ENCODE data around the gene HERC3.

The HERC3 gene

DNA sequence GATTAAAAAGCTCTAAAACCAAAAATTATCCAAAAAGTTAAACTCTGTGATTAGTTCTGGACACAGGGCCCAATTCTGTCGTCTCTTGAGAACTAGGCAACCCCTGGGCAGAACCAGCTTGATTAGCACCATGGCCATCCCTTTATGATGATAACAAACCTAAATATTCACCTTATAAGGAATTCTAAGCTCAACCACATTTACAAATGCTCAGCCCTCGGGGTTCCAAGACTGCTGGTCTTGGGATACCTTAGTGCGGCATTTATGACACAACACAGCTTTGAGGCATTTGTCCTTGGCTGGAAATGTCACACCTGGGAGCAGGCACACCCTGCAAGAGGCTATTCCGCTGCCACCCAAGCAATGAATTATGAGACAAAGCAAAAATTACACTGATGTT, 132.9 kb downstream of the HERC3 start:
- peaks cover 16 to 89% (median 75%) of the 10 kb centered on the region in 5 donors for H3K4me1 ChIP-seq (ENCODE audit: control insufficient read depth in 5 of 5, insufficient read depth in 5 of 5, low read length in 5 of 5)
- peak overlapping the region; percentile 76 for H3K27ac ChIP-seq (ENCODE audit: low read depth, low read length)
- no peak overlapping the region for H3K9ac ChIP-seq (ENCODE audit: low read length in 5 of 5)
- H3K4me3 ChIP-seq (ENCODE audit: low read depth in 1 of 5, low read length in 5 of 5): no peak overlapping the region
- no peaks in the 10 kb centered on the region for H3K9me3 ChIP-seq (ENCODE audit: control insufficient read depth in 5 of 5, low read length in 5 of 5)
- H3K27me3 ChIP-seq (ENCODE audit: control insufficient read depth in 5 of 5, insufficient read depth in 4 of 5, low read length in 5 of 5): no peaks in the 10 kb centered on the region
- H3K36me3 ChIP-seq (ENCODE audit: control insufficient read depth in 5 of 5, insufficient read depth in 5 of 5, low read length in 5 of 5): peaks cover 14 to 68% (median 50%) of the 10 kb centered on the region in 5 donors

DNA sequence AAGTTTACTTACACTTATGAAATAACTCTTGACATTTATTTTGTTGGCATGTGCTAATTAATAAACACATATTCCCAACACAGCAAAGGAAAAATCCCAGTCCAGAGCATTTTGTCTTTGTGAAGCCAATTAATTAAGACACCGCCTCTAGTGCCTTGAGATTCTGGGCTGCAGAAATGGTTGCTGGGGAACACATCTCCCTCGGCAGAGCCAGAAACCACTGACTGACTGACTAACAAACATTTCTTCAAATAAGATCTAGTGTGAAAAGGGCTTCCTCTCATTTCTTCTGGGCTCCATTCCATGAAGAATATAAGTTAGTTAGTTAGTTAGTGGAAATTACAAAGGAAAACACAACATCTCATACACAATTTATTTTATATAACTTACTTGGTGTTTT, 133.7 kb downstream of the HERC3 start:
- Histone ChIP-seq H3K4me1 (ENCODE audit: control insufficient read depth in 5 of 5, insufficient read depth in 5 of 5, low read length in 5 of 5) (peaks cover 12 to 80% (median 67%) of the 10 kb centered on the region in 5 donors), H3K27me3 (ENCODE audit: control insufficient read depth in 5 of 5, insufficient read depth in 4 of 5, low read length in 5 of 5) (no peaks in the 10 kb centered on the region), H3K36me3 (ENCODE audit: control insufficient read depth in 5 of 5, insufficient read depth in 5 of 5, low read length in 5 of 5) (peaks cover 15 to 73% (median 59%) of the 10 kb centered on the region in 5 donors), H3K9ac (ENCODE audit: low read length in 5 of 5) (no peak overlapping the region), H3K4me3 (ENCODE audit: low read depth in 1 of 5, low read length in 5 of 5) (no peak overlapping the region), H3K9me3 (ENCODE audit: control insufficient read depth in 5 of 5, low read length in 5 of 5) (no peaks in the 10 kb centered on the region), H3K27ac (ENCODE audit: low read depth, low read length) (peak overlapping the region; percentile 76)

DNA sequence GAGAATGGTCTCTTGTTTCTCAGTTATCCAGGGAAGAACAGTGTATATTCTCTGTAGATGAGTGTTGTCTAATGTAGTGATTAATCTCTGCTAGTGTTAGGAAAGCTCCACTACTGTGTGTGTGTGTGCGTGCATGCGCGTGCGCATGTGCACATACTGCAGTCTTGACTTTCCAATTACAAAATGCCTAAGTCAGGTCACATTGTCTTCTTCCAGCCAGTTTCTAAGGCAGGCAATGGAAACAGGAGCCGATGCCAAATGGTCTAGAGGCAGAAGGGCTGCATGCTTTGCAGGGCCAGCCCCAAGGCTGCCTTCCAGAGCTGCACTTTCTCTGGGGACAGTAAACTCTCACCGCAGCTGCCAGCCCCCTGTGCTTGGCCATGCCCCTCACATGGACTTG, 135.9 kb downstream of the HERC3 start:
- Histone ChIP-seq H3K9me3 (ENCODE audit: control insufficient read depth in 5 of 5, low read length in 5 of 5) (no peaks in the 10 kb centered on the region), H3K4me3 (ENCODE audit: low read depth in 1 of 5, low read length in 5 of 5) (no peak overlapping the region), H3K36me3 (ENCODE audit: control insufficient read depth in 5 of 5, insufficient read depth in 5 of 5, low read length in 5 of 5) (peaks cover 22 to 78% (median 62%) of the 10 kb centered on the region in 5 donors), H3K27me3 (ENCODE audit: control insufficient read depth in 5 of 5, insufficient read depth in 4 of 5, low read length in 5 of 5) (no peaks in the 10 kb centered on the region), H3K4me1 (ENCODE audit: control insufficient read depth in 5 of 5, insufficient read depth in 5 of 5, low read length in 5 of 5) (peaks cover 6 to 63% (median 48%) of the 10 kb centered on the region in 5 donors), H3K9ac (ENCODE audit: low read length in 5 of 5) (peak overlapping the region in 1 of 5 donors; percentile 10), H3K27ac (ENCODE audit: low read depth, low read length) (peak overlapping the region; percentile 65)

DNA sequence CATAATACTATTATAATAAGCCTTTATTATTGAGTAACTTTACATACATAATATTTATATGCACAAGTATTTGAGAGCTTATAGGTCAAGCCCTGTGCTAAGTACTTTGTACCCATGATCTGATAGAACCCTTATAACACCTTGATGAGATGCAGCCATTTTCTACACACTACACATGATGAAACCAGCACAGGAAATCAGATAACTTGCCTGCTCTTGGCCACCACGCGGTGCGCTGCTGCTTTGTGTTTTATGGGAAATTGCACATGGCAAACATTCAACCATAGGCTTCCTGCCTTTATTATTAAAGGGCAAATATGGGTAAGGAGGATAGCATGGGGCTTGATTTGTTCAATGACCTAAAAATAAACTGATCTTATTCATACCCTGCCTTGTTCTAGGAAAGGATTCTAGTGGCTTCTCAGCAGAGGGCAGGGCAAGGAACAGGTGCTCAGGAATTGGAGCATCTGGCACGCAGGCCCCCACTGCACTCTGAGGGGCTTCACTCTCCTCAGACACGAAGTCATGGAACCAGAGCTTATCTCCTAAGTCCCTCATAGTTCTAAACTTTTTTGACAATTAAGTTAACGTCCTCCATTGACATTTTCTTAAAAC, 137.0 kb downstream of the HERC3 start:
- no peaks in the 10 kb centered on the region for H3K9me3 ChIP-seq (ENCODE audit: control insufficient read depth in 5 of 5, low read length in 5 of 5)
- H3K36me3 ChIP-seq (ENCODE audit: control insufficient read depth in 5 of 5, insufficient read depth in 5 of 5, low read length in 5 of 5): peaks cover 25 to 80% (median 59%) of the 10 kb centered on the region in 5 donors
- peaks cover 6 to 53% (median 39%) of the 10 kb centered on the region in 5 donors for H3K4me1 ChIP-seq (ENCODE audit: control insufficient read depth in 5 of 5, insufficient read depth in 5 of 5, low read length in 5 of 5)
- no peak overlapping the region for H3K9ac ChIP-seq (ENCODE audit: low read length in 5 of 5)
- H3K27ac ChIP-seq (ENCODE audit: low read depth, low read length): peak overlapping the region; percentile 65
- H3K4me3 ChIP-seq (ENCODE audit: low read depth in 1 of 5, low read length in 5 of 5): no peak overlapping the region
- H3K27me3 ChIP-seq (ENCODE audit: control insufficient read depth in 5 of 5, insufficient read depth in 4 of 5, low read length in 5 of 5): no peaks in the 10 kb centered on the region

DNA sequence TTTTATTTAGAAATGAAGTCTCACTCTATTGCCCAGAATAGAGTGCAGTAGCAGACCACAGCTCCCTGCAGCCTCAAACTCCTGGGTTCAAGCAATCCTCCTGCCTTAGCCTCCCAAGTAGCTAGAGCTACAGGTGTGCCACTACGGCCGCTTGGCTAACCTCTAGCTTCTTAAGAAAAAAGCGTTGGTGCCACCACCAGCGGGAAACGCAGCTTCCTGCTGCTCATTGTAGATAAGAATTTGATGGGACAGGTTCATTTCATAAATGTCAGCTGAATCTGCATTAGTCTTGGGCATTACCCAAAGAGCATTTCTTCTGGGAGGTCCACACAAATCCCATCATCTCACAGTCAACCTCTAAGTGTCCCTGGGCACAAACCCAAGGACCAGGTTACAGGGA, 138.5 kb downstream of the HERC3 start:
- H3K9ac ChIP-seq (ENCODE audit: low read length in 5 of 5): no peak overlapping the region
- no peaks in the 10 kb centered on the region for H3K27me3 ChIP-seq (ENCODE audit: control insufficient read depth in 5 of 5, insufficient read depth in 4 of 5, low read length in 5 of 5)
- H3K4me3 ChIP-seq (ENCODE audit: low read depth in 1 of 5, low read length in 5 of 5): no peak overlapping the region
- H3K4me1 ChIP-seq (ENCODE audit: control insufficient read depth in 5 of 5, insufficient read depth in 5 of 5, low read length in 5 of 5): peaks cover 6 to 56% (median 42%) of the 10 kb centered on the region in 5 donors
- H3K9me3 ChIP-seq (ENCODE audit: control insufficient read depth in 5 of 5, low read length in 5 of 5): no peaks in the 10 kb centered on the region
- no peak overlapping the region for H3K27ac ChIP-seq (ENCODE audit: low read depth, low read length)
- peaks cover 24 to 82% (median 59%) of the 10 kb centered on the region in 5 donors for H3K36me3 ChIP-seq (ENCODE audit: control insufficient read depth in 5 of 5, insufficient read depth in 5 of 5, low read length in 5 of 5)

DNA sequence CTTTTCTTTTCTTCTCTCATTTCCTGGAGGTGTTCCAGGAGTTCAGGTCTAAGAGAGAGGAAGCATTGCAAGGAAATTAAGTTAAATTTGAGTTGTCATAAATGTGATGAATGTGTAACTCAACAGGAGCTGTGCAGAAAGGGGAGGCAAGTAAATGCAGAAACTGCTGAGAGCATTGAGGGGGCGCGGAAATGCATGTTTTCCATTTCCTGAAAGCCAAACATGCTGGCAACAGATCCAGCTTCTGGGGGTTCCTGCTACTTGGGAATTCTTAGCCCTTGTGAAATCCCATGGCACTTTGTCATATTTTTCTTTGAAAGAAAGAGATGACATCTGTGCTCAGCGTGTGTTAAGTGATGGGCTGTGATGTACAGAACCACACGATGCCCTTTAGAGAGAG, 139.1 kb downstream of the HERC3 start:
- Histone ChIP-seq H3K27me3 (ENCODE audit: control insufficient read depth in 5 of 5, insufficient read depth in 4 of 5, low read length in 5 of 5) (no peaks in the 10 kb centered on the region), H3K9ac (ENCODE audit: low read length in 5 of 5) (no peak overlapping the region), H3K4me3 (ENCODE audit: low read depth in 1 of 5, low read length in 5 of 5) (no peak overlapping the region), H3K36me3 (ENCODE audit: control insufficient read depth in 5 of 5, insufficient read depth in 5 of 5, low read length in 5 of 5) (peaks cover 24 to 81% (median 59%) of the 10 kb centered on the region in 5 donors), H3K9me3 (ENCODE audit: control insufficient read depth in 5 of 5, low read length in 5 of 5) (no peaks in the 10 kb centered on the region), H3K4me1 (ENCODE audit: control insufficient read depth in 5 of 5, insufficient read depth in 5 of 5, low read length in 5 of 5) (peaks cover 6 to 62% (median 39%) of the 10 kb centered on the region in 5 donors), H3K27ac (ENCODE audit: low read depth, low read length) (no peak overlapping the region)

DNA sequence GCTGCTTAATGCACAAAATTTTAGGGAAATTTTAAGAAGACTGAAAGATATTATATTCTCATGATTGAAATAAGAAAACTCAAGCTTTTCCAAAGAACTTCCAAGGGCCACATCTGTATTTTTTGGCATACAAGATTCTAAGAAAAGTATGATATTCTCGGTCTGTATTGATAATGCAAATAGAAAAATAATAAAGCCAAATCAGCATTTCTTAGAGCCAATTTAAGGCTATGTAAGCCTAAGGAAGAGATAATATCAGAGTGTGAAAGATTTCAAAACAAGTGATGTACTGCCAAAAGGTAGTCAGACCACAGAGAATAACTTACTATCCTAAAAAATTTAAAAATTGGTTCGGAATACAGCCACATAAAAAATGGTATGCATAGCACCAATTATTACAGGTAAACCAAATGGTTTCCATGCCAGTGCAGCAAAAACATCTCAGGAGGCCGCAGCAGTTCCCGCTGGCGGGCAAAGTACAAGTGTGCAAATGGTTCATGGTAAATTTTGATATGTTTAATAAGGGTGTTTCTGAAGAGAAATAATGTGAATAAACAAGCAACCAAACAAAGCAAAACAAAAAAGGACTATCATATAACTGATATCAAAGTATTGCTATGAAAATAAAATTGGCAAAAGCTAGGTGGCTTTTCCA, 140.6 kb downstream of the HERC3 start:
- H3K36me3 ChIP-seq (ENCODE audit: control insufficient read depth in 5 of 5, insufficient read depth in 5 of 5, low read length in 5 of 5): peaks cover 19 to 80% (median 57%) of the 10 kb centered on the region in 5 donors

DNA sequence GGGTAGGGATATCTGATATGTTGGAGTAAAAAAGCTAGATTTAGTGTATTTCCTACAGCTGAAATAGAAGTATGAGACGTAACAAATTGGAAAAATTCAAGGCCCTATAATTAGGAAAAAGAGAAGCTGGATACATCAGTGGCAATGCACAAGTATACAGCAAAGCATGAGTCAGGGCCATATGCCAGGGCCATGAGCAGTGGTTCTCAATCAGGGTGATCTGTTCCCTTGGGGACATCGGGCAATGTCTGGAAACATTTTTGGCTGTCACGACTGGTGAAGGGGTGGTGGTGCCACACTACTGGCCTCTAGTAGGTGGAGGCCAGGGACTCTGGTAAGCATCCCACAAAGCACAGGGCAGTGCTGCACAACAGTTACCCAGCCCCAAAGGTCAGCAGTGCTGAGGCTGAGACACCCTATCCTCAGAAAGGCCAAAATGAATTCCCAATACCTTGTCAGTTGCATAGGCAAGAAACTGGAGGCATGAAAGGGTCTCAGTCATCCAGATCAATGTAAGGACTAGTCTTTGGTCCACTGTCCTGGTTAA, 142.2 kb downstream of the HERC3 start:
- Histone ChIP-seq H3K4me1 (ENCODE audit: control insufficient read depth in 5 of 5, insufficient read depth in 5 of 5, low read length in 5 of 5) (peaks cover 0 to 59% (median 28%) of the 10 kb centered on the region in 5 donors), H3K27me3 (ENCODE audit: control insufficient read depth in 5 of 5, insufficient read depth in 4 of 5, low read length in 5 of 5) (no peaks in the 10 kb centered on the region), H3K9ac (ENCODE audit: low read length in 5 of 5) (peak overlapping the region in 1 of 5 donors; percentile 23), H3K27ac (ENCODE audit: low read depth, low read length) (peak overlapping the region; percentile 57), H3K9me3 (ENCODE audit: control insufficient read depth in 5 of 5, low read length in 5 of 5) (no peaks in the 10 kb centered on the region), H3K36me3 (ENCODE audit: control insufficient read depth in 5 of 5, insufficient read depth in 5 of 5, low read length in 5 of 5) (peaks cover 22 to 83% (median 57%) of the 10 kb centered on the region in 5 donors), H3K4me3 (ENCODE audit: low read depth in 1 of 5, low read length in 5 of 5) (no peak overlapping the region)

More for the DNA sequence above, 140.6 kb downstream of the HERC3 start:
- no peak overlapping the region for H3K9ac ChIP-seq (ENCODE audit: low read length in 5 of 5)
- peaks cover 3 to 62% (median 35%) of the 10 kb centered on the region in 5 donors for H3K4me1 ChIP-seq (ENCODE audit: control insufficient read depth in 5 of 5, insufficient read depth in 5 of 5, low read length in 5 of 5)
- H3K27ac ChIP-seq (ENCODE audit: low read depth, low read length): no peak overlapping the region
- H3K27me3 ChIP-seq (ENCODE audit: control insufficient read depth in 5 of 5, insufficient read depth in 4 of 5, low read length in 5 of 5): no peaks in the 10 kb centered on the region
- no peaks in the 10 kb centered on the region for H3K9me3 ChIP-seq (ENCODE audit: control insufficient read depth in 5 of 5, low read length in 5 of 5)
- no peak overlapping the region for H3K4me3 ChIP-seq (ENCODE audit: low read depth in 1 of 5, low read length in 5 of 5)

DNA sequence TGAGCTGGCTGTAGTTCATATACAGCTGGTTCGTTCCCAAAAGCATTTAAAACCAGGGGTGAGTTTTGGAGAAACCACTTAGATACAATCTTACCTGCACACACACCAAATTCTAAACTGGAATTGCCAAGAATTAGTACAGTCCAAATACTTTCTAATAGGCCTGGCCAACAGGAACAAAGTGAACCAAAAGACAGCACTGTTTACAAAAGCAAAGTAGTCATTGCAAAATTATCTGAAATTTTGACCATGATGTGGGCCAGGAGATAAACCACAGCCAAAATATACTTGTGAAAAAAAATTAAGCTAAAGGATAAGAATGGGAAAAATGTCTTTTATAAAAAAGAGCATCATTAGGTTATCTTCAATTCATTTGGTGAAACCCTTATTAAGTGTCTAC, 143.3 kb downstream of the HERC3 start:
- Histone ChIP-seq H3K27me3 (ENCODE audit: control insufficient read depth in 5 of 5, insufficient read depth in 4 of 5, low read length in 5 of 5) (no peaks in the 10 kb centered on the region), H3K4me3 (ENCODE audit: low read depth in 1 of 5, low read length in 5 of 5) (no peak overlapping the region), H3K9ac (ENCODE audit: low read length in 5 of 5) (no peak overlapping the region), H3K9me3 (ENCODE audit: control insufficient read depth in 5 of 5, low read length in 5 of 5) (no peaks in the 10 kb centered on the region), H3K36me3 (ENCODE audit: control insufficient read depth in 5 of 5, insufficient read depth in 5 of 5, low read length in 5 of 5) (peaks cover 23 to 81% (median 59%) of the 10 kb centered on the region in 5 donors), H3K27ac (ENCODE audit: low read depth, low read length) (peak overlapping the region; percentile 57), H3K4me1 (ENCODE audit: control insufficient read depth in 5 of 5, insufficient read depth in 5 of 5, low read length in 5 of 5) (peaks cover 0 to 61% (median 27%) of the 10 kb centered on the region in 5 donors)

DNA sequence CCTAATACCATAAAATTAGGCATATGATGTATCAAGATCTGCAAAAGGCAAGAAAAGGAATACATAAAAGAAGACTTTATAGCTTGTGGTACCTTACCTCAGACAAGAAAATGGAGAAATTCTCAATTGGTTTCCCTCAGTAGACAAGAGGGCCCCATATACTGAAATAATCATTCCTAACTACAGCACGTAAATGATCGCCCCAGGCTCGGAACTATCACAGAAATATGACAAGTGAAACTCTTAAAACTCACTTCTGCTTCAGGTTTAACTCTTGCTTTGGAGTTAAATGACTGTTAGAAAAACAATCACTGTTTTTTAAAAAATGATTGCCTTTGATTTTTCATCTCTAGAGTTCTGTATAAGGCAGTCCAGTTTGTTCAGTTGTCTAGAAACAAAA, 144.0 kb downstream of the HERC3 start:
- peak overlapping the region; percentile 57 for H3K27ac ChIP-seq (ENCODE audit: low read depth, low read length)
- peaks cover 30 to 81% (median 59%) of the 10 kb centered on the region in 5 donors for H3K36me3 ChIP-seq (ENCODE audit: control insufficient read depth in 5 of 5, insufficient read depth in 5 of 5, low read length in 5 of 5)
- H3K9ac ChIP-seq (ENCODE audit: low read length in 5 of 5): no peak overlapping the region
- no peaks in the 10 kb centered on the region for H3K27me3 ChIP-seq (ENCODE audit: control insufficient read depth in 5 of 5, insufficient read depth in 4 of 5, low read length in 5 of 5)
- H3K4me1 ChIP-seq (ENCODE audit: control insufficient read depth in 5 of 5, insufficient read depth in 5 of 5, low read length in 5 of 5): peaks cover 0 to 60% (median 27%) of the 10 kb centered on the region in 5 donors
- no peak overlapping the region for H3K4me3 ChIP-seq (ENCODE audit: low read depth in 1 of 5, low read length in 5 of 5)
- no peaks in the 10 kb centered on the region for H3K9me3 ChIP-seq (ENCODE audit: control insufficient read depth in 5 of 5, low read length in 5 of 5)
